ENCODE data around the gene CAMK2N1.

The CAMK2N1 gene

GRCh38 chr1:20440785-20441200, 45.2 kb downstream of the CAMK2N1 start:
- H2BK12ac ChIP-seq (ENCODE audit: low read length) = no peak overlapping the region
- H2BK5ac ChIP-seq (ENCODE audit: low read depth, low read length, poor library complexity) = no peak overlapping the region
- no peaks in the 10 kb centered on the region for H3K79me1 ChIP-seq (ENCODE audit: low read length)
- no peak overlapping the region for H3K4ac ChIP-seq (ENCODE audit: low read depth, low read length)
- peaks cover 2 to 4% of the 10 kb centered on the region in 2 experiments for H3K4me1 ChIP-seq (ENCODE audit: control insufficient read depth in 1 of 2, insufficient read depth in 2 of 2, low read length in 2 of 2)
- H2AFZ ChIP-seq (ENCODE audit: insufficient read depth, low read length, poor library complexity) = no peak overlapping the region
- no peak overlapping the region for H3K4me3 ChIP-seq (ENCODE audit: low read depth, low read length)
- H4K12ac ChIP-seq (ENCODE audit: low read depth, low read length) = no peak overlapping the region
- no peaks in the 10 kb centered on the region for H3K36me3 ChIP-seq (ENCODE audit: control insufficient read depth in 1 of 2, insufficient read depth in 2 of 2, low read length in 2 of 2)
- no peak overlapping the region for H2BK120ac ChIP-seq (ENCODE audit: insufficient read depth, low read length, poor library complexity)
- H3K27ac ChIP-seq (ENCODE audit: low read depth, low read length) = no peak overlapping the region
- H3K23ac ChIP-seq (ENCODE audit: low read length) = no peak overlapping the region
- H4K8ac ChIP-seq (ENCODE audit: low read depth, low read length) = no peak overlapping the region
- no peak overlapping the region for H3K9ac ChIP-seq (ENCODE audit: low read length)
- no CpG with 5 or more reads among the region's 6 CpGs for WGBS (ENCODE audit: extremely low coverage, insufficient coverage, insufficient read length)
- peaks cover 2% of the 10 kb centered on the region for H3K27me3 ChIP-seq (ENCODE audit: insufficient read depth, low read length)
- no peaks in the 10 kb centered on the region for H3K79me2 ChIP-seq (ENCODE audit: control insufficient read depth, insufficient read depth, low read length, poor library complexity)
- no peaks in the 10 kb centered on the region for H3K9me3 ChIP-seq (ENCODE audit: insufficient read depth, low read depth, low read length)
- DNase-seq = peak; percentile 19 to 58
- H4K91ac ChIP-seq (ENCODE audit: low read depth, low read length) = no peak overlapping the region
- no peak overlapping the region for H3K4me2 ChIP-seq (ENCODE audit: low read length)
- H3K14ac ChIP-seq (ENCODE audit: low read length) = no peak overlapping the region
- no peak overlapping the region for H3K18ac ChIP-seq (ENCODE audit: low read length)
- H2AK5ac ChIP-seq (ENCODE audit: low read length) = no peak overlapping the region

GRCh38 chr1:20439282-20439681, 46.7 kb downstream of the CAMK2N1 start:
- no peaks in the 10 kb centered on the region for H3K9me3 ChIP-seq (ENCODE audit: insufficient read depth, low read depth, low read length)
- H3K36me3 ChIP-seq (ENCODE audit: control insufficient read depth in 1 of 2, insufficient read depth in 2 of 2, low read length in 2 of 2) = no peaks in the 10 kb centered on the region
- no peak overlapping the region for H2AFZ ChIP-seq (ENCODE audit: insufficient read depth, low read length, poor library complexity)
- no peak overlapping the region for H2BK120ac ChIP-seq (ENCODE audit: insufficient read depth, low read length, poor library complexity)
- no peak overlapping the region for H4K8ac ChIP-seq (ENCODE audit: low read depth, low read length)
- no peak overlapping the region for H2AK5ac ChIP-seq (ENCODE audit: low read length)
- no peak overlapping the region for H3K23ac ChIP-seq (ENCODE audit: low read length)
- H3K4me2 ChIP-seq (ENCODE audit: low read length) = no peak overlapping the region
- no peak overlapping the region for H3K4ac ChIP-seq (ENCODE audit: low read depth, low read length)
- no peak overlapping the region for H3K14ac ChIP-seq (ENCODE audit: low read length)
- no peak overlapping the region for H3K18ac ChIP-seq (ENCODE audit: low read length)
- no peaks in the 10 kb centered on the region for H3K79me2 ChIP-seq (ENCODE audit: control insufficient read depth, insufficient read depth, low read length, poor library complexity)
- H4K12ac ChIP-seq (ENCODE audit: low read depth, low read length) = no peak overlapping the region
- peaks cover 2% of the 10 kb centered on the region for H3K27me3 ChIP-seq (ENCODE audit: insufficient read depth, low read length)
- no peak overlapping the region for H3K9ac ChIP-seq (ENCODE audit: low read length)
- no peaks in the 10 kb centered on the region for H3K79me1 ChIP-seq (ENCODE audit: low read length)
- no peak overlapping the region for H4K91ac ChIP-seq (ENCODE audit: low read depth, low read length)
- peaks cover 2 to 4% of the 10 kb centered on the region in 2 experiments for H3K4me1 ChIP-seq (ENCODE audit: control insufficient read depth in 1 of 2, insufficient read depth in 2 of 2, low read length in 2 of 2)
- DNase-seq = no peak
- no peak overlapping the region for H2BK12ac ChIP-seq (ENCODE audit: low read length)
- no peak overlapping the region for H3K4me3 ChIP-seq (ENCODE audit: low read depth, low read length)
- H3K27ac ChIP-seq (ENCODE audit: low read depth, low read length) = no peak overlapping the region
- no peak overlapping the region for H2BK5ac ChIP-seq (ENCODE audit: low read depth, low read length, poor library complexity)

GRCh38 chr1:20437640-20438039, 48.4 kb downstream of the CAMK2N1 start:
- Histone ChIP-seq H4K91ac (ENCODE audit: low read depth, low read length) (no peak overlapping the region), H3K79me1 (ENCODE audit: low read length) (no peaks in the 10 kb centered on the region), H3K4me3 (ENCODE audit: low read depth, low read length) (no peak overlapping the region), H3K4me2 (ENCODE audit: low read length) (no peak overlapping the region), H3K9me3 (ENCODE audit: insufficient read depth, low read depth, low read length) (no peaks in the 10 kb centered on the region), H2BK5ac (ENCODE audit: low read depth, low read length, poor library complexity) (no peak overlapping the region), H3K36me3 (ENCODE audit: control insufficient read depth in 1 of 2, insufficient read depth in 2 of 2, low read length in 2 of 2) (no peaks in the 10 kb centered on the region), H4K12ac (ENCODE audit: low read depth, low read length) (no peak overlapping the region), H3K27me3 (ENCODE audit: insufficient read depth, low read length) (peaks cover 2% of the 10 kb centered on the region), H3K79me2 (ENCODE audit: control insufficient read depth, insufficient read depth, low read length, poor library complexity) (no peaks in the 10 kb centered on the region), H2BK120ac (ENCODE audit: insufficient read depth, low read length, poor library complexity) (no peak overlapping the region), H2AFZ (ENCODE audit: insufficient read depth, low read length, poor library complexity) (no peak overlapping the region), H3K18ac (ENCODE audit: low read length) (no peak overlapping the region), H2BK12ac (ENCODE audit: low read length) (no peak overlapping the region), H3K14ac (ENCODE audit: low read length) (no peak overlapping the region), H3K4ac (ENCODE audit: low read depth, low read length) (no peak overlapping the region), H3K9ac (ENCODE audit: low read length) (no peak overlapping the region), H4K8ac (ENCODE audit: low read depth, low read length) (no peak overlapping the region), H3K23ac (ENCODE audit: low read length) (no peak overlapping the region), H3K27ac (ENCODE audit: low read depth, low read length) (no peak overlapping the region), H3K4me1 (ENCODE audit: control insufficient read depth in 1 of 2, insufficient read depth in 2 of 2, low read length in 2 of 2) (no peaks in the 10 kb centered on the region), H2AK5ac (ENCODE audit: low read length) (no peak overlapping the region)
- peak; percentile 32 to 75 for DNase-seq
- no CpG with 5 or more reads among the region's 2 CpGs for WGBS (ENCODE audit: extremely low coverage, insufficient coverage, insufficient read length)

- Histone ChIP-seq H4K12ac (ENCODE audit: low read depth, low read length) (no peak overlapping the region), H3K79me1 (ENCODE audit: low read length) (no peaks in the 10 kb centered on the region), H3K79me2 (ENCODE audit: control insufficient read depth, insufficient read depth, low read length, poor library complexity) (no peaks in the 10 kb centered on the region), H3K18ac (ENCODE audit: low read length) (no peak overlapping the region), H2AK5ac (ENCODE audit: low read length) (no peak overlapping the region), H3K9ac (ENCODE audit: low read length) (no peak overlapping the region), H3K4me1 (ENCODE audit: control insufficient read depth in 1 of 2, insufficient read depth in 2 of 2, low read length in 2 of 2) (no peaks in the 10 kb centered on the region), H3K27ac (ENCODE audit: low read depth, low read length) (no peak overlapping the region), H2BK5ac (ENCODE audit: low read depth, low read length, poor library complexity) (no peak overlapping the region), H2AFZ (ENCODE audit: insufficient read depth, low read length, poor library complexity) (no peak overlapping the region), H3K4me2 (ENCODE audit: low read length) (no peak overlapping the region), H4K8ac (ENCODE audit: low read depth, low read length) (no peak overlapping the region), H2BK120ac (ENCODE audit: insufficient read depth, low read length, poor library complexity) (no peak overlapping the region), H3K23ac (ENCODE audit: low read length) (no peak overlapping the region), H4K91ac (ENCODE audit: low read depth, low read length) (no peak overlapping the region), H3K4ac (ENCODE audit: low read depth, low read length) (no peak overlapping the region), H3K36me3 (ENCODE audit: control insufficient read depth in 1 of 2, insufficient read depth in 2 of 2, low read length in 2 of 2) (no peaks in the 10 kb centered on the region), H2BK12ac (ENCODE audit: low read length) (no peak overlapping the region), H3K9me3 (ENCODE audit: insufficient read depth, low read depth, low read length) (no peaks in the 10 kb centered on the region), H3K14ac (ENCODE audit: low read length) (no peak overlapping the region), H3K4me3 (ENCODE audit: low read depth, low read length) (no peak overlapping the region), H3K27me3 (ENCODE audit: insufficient read depth, low read length) (peaks cover under 1% of the 10 kb centered on the region)
- no peak for DNase-seq
- WGBS (ENCODE audit: extremely low coverage, insufficient coverage, insufficient read length) = no CpG with 5 or more reads among the region's 4 CpGs
Observed at GRCh38 chr1:20432891-20433290, 53.1 kb downstream of the CAMK2N1 start.

Data from trophoblast cell (in vitro differentiated cells and primary cell).